Measurements from ENCODE around the gene ARHGAP4.
A peak's percentile ranks its signal among the peaks of the same experiment; 100 is the strongest.

The ARHGAP4 gene

GRCh38 chrX:153877571-153878261 lies 48.3 kb downstream of the ARHGAP4 start:
- no peak for DNase-seq

- DNase-seq: no peak
Observed at GRCh38 chrX:153876112-153876491, 50.0 kb downstream of the ARHGAP4 start.

- peak; percentile 1 to 4 for DNase-seq
Observed at GRCh38 chrX:153875391-153876111, 50.5 kb downstream of the ARHGAP4 start.

DNA sequence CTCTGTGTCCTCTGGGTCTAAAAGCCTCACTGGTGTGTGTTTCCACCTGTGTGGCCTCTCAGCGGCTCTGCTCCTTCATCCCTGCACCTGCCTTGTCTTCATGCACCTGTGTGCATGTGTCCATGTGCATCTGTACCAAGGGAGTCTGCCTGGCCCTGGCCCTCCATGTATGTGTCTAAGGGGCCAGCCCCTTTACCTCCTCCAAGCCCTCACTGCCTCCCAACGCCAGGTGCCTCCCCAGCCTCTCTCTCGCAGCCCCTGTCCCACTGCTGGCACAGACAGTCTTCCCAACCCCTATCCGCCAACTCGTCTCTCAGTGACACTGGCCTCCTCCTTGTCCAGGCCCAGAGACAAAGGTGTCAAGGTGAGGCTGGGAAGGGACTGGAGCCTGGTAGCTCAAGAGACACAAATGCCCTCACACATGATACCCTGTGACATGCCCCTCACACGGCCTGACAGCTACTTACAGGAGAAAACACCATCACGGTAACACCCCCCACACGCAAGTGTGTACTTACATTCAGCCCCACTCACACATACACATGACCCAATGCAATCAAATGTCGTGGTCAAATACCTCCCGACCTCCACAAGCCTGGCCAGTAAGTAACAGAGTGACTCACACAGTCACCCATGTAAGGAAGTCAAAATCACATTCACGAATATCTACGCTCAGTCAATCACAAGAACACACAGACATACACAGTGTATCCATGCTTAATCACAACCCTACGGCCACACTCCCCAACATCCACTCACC lies 51.5 kb downstream of the ARHGAP4 start:
- no peak for DNase-seq

DNA sequence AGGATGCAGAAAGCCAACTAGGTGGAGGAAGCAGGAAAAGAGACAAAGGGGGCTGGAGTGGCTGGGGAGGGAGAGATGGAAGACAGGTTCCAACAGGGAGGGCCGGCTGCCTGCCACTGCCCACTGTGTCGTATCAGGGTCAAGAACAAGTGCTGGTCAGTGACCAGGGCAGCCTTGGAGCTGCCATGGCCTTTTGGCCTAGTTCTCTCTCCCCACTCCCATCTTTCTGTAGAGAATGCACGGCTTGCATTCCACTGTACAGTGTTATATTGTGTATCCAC lies 52.0 kb downstream of the ARHGAP4 start:
- no peak for DNase-seq

- DNase-seq: no peak
Observed at GRCh38 chrX:153873282-153874084, 52.6 kb downstream of the ARHGAP4 start.

DNA sequence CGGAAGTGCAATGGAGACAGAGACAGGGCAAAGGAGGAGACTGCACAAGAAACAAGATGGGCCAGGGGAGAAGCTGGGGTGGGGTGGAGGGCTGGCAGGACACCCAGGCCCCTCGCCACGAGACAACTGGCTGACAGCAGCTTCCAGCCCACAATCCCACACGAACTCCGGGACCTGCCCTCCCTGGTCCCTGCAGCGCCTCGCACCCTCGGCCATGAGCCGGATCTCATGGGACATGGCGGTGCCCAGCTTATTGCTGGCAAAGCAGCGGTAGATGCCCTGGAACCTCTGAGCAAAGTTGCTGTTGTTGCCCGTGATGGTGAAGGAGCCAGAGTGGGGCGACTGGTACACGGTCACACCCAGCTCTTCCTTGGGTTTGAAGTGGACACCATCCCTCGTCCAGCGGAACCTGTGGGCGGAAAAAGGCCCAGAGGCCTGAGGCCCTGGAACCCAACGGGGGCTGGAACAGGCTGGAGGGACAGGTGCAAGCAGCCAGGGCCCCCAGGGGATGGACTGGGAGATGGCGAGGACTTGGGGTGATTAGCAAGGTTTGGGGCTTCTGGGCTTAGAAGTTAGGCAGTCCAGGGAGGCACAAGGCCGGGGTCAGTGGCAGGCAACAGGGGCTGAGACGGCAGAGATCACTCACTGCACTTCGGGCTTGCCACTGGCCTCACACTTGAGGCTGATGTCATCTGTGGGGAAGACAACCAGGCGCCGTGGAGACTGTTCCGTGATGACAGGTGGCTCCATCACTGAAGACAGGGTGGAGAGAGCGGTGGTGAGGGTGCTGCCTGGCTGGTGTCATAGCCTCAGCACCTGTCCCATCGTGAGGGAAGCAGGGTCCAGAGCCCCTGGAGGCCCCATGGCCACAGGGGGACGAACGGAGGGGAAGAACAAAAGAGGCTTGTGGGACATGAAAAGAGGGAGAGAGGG lies 53.9 kb downstream of the ARHGAP4 start:
- DNase-seq: no peak

DNA sequence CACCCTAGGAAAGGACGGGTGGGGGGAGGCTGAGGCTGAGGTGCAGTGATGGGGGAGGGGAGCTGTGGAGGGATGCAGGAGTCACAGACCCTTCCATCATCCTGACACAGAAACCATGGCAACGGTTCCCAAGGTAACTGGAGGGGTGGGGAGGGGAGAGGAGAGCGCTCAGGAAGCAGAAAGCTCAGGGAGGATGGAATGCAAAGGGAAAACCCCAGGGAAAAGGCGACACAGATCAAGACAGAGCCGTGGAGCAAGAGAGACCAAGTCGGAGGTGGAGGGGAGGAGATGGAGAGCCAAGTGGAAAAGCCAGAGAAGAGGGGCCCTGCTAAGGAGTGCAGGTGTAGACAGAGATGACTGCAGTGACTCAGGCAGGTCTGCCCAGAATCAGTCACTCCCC lies 54.6 kb downstream of the ARHGAP4 start:
- DNase-seq: no peak

DNA sequence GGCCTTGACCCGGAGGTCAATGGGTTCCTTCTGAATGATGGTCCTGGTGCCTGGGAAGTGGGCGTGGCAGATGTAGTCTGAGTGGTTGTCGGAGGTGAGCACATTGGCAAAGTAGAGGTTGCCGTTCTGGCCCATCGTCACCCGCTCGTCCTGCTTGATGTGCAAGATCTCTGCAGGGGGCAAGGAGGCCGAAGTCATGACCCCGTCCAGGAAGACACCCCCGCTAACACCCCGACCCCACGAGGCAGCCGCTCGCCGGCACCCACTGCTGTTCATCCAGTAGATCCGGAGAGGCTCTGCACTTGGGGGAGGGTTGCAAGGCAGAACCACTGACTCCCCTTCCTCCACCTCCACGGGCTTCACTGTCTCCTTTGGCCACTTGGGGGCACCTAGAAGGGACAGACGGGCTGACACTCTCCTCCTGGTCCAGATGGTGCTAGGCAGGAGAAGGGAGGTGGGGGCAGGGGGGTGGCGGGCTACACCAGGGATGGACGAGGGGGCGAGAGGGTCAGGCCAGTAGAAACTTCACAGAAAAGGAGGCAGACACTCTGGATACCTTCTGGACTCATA lies 55.2 kb downstream of the ARHGAP4 start:
- no peak for DNase-seq

- DNase-seq: no peak
Observed at GRCh38 chrX:153870288-153870690, 55.8 kb downstream of the ARHGAP4 start.

- no peak for DNase-seq
Observed at GRCh38 chrX:153869473-153870287, 56.4 kb downstream of the ARHGAP4 start.

DNA sequence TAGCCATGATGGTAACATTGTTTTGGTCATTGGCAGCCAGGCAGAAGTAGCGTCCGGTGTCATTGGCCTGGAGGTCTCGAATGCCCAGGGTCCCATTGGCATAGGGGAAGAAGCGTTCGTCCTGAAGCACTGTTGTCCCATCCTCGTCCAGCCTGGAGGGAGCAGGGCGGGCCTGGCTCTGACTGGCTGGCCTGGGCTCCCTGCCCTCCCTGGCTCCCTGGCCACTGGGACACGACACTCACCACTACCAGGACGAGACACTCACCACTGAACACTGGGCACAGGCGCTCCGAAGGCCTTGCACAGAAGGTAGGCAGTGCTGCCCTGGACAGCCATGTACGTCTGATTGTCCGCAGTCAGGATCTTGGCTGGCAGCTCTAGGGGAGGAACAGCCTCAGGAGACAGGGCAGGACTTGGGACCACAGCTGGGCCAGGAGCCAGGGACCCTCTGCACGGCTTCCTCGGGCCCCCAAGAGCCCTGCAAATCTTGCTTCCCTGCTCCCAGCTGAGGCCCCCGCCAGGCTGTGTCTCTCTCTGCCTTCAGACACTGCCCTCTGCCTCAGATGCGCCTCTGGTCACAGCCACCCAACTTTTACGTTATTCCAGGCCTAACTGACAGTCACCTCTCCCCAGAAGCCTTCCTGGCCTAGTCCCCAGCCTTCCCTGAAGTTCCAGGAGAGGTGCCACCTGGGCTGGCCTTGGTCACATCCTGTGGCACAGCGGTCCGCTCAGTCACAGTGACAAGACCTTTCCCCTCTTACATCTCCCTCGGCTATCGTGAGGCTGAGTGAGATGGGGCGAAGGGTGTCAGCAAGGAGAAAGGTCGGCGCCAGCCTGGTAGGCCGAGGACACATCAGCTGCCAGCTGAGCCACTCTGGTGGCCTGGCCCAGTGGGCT lies 57.2 kb downstream of the ARHGAP4 start:
- DNase-seq: no peak

DNA sequence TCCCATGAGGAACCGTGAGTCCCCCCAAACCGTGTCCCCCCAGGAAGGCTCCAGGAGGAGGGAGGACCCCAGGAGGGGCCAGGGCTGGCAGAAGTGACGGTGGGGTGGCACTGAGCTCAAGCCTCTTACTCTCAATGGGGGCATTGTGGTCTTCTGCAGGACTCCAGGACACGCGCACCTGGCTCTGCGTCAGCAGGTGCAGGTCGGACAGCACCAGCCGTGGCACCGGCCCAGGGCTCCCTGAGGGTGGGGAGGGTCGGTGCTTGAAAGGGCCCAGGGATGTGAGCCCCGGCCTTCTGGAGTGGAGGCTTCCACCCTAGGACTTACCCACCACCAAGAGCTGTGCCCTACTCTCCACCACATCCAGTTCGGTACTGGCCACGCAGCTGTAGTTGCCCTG lies 58.4 kb downstream of the ARHGAP4 start:
- no peak for DNase-seq

DNA sequence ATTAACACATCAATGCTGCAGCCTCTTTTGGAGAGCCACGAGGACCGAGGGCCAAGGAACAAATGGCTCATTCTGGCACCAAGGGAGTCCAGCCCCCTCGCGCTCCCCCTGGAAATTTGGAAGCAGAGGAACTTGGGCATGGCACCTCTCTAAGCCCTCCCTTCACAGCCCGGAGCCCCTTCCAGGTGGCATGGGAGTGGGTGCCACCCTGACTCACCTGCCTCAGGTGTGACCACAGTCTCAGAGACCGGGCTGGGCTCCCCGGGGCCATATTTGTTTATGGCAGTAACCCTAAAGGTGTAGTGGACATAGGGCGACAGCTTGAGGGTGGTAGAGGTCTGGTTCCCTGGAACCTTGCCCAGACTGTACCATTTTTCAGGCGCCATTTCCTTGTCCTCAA lies 58.9 kb downstream of the ARHGAP4 start:
- DNase-seq: no peak

DNA sequence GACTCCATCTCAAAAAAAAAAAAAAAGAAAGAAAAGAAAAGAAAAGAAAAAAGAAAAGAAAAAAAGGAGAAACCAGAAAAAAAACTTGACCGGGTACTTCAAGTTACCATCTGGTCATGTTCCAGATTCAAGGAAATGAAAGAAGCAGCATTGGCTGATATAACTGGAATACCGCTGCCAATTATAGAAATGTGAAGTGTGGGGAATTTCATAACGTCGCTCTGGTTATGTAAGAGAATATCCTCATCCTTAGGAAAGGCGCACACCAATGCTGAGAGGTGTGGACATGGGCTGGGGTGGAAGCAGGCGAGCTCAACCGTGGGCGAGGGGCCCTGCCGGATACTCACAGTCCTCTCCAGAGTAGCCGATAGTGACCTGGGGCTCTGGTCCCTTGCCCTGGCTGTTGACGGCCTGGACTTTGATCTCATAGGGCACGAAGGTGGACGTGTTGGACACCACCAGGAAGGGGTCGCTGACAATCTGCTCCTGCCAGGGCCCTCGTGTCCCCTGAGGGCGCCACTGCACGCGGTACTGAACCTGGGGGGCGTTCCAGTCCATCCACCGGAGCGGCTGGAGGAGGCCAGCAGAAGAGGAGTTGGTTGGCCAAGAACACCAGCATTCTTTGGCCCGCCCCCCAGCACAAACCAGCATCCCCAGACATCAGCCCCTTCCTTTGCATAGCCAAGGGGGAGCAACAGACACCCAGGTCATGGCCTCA lies 59.6 kb downstream of the ARHGAP4 start:
- no peak for DNase-seq

DNA sequence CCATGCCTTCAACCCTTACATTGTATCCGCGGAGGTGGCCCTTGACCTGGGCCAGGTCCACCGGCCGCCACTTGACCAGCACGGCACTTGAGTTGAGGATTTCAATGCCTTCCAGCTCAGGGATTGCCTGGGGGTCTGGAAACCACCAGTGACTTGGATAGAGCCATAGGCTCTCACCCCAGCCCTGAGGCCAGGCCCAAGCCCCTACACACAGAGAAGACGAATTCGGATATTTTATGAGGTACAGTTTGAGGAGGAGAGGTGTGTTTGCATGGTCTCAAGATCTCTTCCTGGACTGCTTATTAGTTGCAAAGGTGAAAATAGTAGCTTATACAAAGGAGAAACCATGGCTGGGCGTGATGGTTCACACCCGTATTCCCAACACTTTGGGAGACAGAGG lies 60.4 kb downstream of the ARHGAP4 start:
- DNase-seq: no peak

DNA sequence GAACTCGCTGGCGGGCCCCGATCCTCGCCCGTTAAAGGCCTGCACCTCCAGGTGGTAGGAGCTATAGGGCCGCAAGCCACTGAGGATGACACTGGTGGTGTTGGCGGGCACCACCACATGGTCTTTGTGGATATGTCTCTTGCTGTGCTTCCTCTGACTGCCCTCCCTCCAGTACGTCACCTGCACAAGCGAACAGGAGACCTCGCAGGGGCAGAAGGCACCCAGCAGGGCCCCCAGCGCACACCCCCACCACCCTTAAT lies 60.8 kb downstream of the ARHGAP4 start:
- no peak for DNase-seq

DNA sequence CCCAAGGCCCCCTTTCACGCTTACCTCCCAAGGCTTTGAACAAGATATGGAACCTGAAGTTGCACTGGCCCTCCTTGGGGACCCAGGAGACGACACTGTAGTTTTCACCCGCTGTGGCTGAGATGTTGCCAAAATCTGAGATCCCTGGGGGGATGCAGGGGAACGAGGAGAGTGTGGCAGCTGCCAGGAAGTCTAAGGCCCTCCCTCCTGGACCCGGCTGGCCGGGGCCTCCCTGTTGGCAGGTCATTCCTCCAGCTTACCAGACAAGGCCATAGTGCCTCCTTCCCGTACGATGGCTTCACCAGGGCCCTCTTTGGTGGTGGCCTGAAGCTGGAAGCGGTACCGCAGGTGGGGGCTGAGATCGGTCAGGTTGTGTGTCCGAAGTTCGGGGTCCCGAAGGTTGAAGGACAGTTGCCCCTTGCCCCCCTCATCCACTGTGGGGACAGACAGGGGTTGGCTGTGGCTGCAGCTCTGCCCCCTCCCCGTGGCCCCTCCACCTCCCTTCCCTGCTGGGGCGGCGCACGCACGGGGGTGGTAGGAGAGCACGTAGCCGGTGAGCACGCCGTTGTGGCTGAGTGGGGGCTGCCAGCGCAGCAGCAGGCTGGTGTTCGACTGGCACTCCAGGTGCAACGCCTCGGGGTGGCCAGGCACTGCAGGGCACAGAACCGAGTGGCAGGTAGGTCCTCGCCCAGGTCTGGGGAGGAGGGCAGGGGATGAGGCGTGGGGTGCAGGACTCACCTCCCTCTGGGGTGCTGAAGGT lies 61.3 kb downstream of the ARHGAP4 start:
- no peak for DNase-seq

GRCh38 chrX:153864101-153864500 lies 62.0 kb downstream of the ARHGAP4 start:
- DNase-seq: no peak
